SK-N-SH treated with all-trans-retinoic acid at 6 μM for 48 hours (cell line): Measurements from ENCODE around the gene MCEMP1.
"Not testable (repeated sequence)": the region's sequence is repeated elsewhere in the genome, so short reads cannot be mapped to it uniquely, and the experiment has no call there.

Source experiments
- ARNTL ChIP-seq: fragments of 450-650 bp; formaldehyde crosslinking; IDR thresholded peaks from 2 replicates; pipeline ENCODE4 v1.5.0; 2020; ENCODE audit warnings: low read depth, mild to moderate bottlenecking, moderate library complexity, borderline replicate concordance
- ZC3H10 ChIP-seq: fragments of 250-450 bp; sonication (Bioruptor Pico); IDR thresholded peaks from 2 replicates; pipeline ENCODE4 v1.5.1; 2021; ENCODE audit warnings: mild to moderate bottlenecking, moderate library complexity
- ZNF70 ChIP-seq: fragments of 450-650 bp; formaldehyde crosslinking; IDR thresholded peaks from 2 replicates; pipeline ENCODE4 v1.5.0; 2020; ENCODE audit warnings: mild to moderate bottlenecking, moderate library complexity
- TF ChIP-seq, protein P1 (sequence below): fragments of 250-450 bp; sonication (Bioruptor Pico); IDR thresholded peaks from 2 replicates; pipeline ENCODE4 v1.8.0; 2021; ENCODE audit warnings: low read depth, mild to moderate bottlenecking, moderate library complexity, borderline replicate concordance

DNA sequence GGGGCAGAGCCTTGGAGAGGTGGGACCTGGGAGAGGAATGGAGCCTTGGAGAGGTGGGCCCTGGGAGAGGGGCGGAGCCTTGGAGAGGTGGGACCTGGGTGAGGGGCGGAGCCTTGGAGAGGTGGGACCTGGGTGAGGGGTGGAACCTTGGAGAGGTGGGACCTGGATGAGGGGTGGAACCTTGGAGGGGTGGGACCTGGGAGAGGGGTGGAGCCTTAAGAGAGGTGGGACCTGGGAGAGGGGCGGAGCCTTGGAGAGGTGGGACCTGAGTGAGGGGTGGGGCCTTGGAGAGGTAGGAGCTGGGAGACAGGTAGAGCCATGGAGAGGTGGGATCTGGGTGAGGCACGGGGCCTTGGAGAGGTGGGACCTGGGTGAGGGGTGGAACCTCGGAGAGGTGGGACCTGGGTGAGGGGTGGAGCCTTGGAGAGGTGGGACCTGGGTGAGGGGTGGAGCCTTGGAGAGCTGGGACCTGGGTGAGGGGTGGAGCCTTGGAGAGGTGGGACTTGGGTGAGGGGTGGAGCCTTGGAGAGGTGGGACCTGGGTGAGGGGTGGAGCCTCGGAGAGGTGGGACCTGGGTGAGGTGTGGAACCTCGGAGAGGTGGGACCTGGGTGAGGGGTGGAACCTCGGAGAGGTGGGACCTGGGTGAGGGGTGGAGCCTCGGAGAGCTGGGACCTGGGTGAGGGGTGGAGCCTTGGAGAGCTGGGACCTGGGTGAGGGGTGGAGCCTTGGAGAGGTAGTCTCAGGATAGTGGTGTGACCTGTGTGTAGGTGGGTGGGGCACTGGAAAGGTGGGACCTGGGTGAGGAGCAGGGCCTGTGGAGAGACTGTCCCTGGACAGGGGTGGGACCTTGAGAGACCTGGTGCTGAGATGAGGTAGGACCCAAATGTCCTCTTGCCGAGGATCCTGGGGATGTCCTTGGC, 33.0 kb upstream of the MCEMP1 start:
- not testable (repeated sequence) for TF ChIP-seq ARNTL, ZC3H10, ZNF70 (CRISPR knock-in tag)
- TF ChIP-seq, protein P1, sequence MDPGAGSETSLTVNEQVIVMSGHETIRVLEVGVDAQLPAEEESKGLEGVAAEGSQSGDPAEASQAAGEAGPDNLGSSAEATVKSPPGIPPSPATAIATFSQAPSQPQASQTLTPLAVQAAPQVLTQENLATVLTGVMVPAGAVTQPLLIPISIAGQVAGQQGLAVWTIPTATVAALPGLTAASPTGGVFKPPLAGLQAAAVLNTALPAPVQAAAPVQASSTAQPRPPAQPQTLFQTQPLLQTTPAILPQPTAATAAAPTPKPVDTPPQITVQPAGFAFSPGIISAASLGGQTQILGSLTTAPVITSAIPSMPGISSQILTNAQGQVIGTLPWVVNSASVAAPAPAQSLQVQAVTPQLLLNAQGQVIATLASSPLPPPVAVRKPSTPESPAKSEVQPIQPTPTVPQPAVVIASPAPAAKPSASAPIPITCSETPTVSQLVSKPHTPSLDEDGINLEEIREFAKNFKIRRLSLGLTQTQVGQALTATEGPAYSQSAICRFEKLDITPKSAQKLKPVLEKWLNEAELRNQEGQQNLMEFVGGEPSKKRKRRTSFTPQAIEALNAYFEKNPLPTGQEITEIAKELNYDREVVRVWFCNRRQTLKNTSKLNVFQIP, result not testable (repeated sequence)
